Dendritic cell treated with granulocyte-macrophage colony-stimulating factor and Interleukin-4, amounts not matched to agents 40 ng/mL and 50 ng/mL, for 4 days (primary cell): ENCODE measurements around the gene RBM38.

Experiments
- H3K27ac Mint-ChIP-seq: one replicate; pipeline ENCODE4 v1.8.0; 2022; ENCODE audit warnings: mild to moderate bottlenecking, mixed read lengths
- H3K27me3 Mint-ChIP-seq: one replicate; pipeline ENCODE4 v1.8.0; 2022; ENCODE audit warnings: mild to moderate bottlenecking, mixed read lengths
- H3K36me3 Mint-ChIP-seq: one replicate; pipeline ENCODE4 v1.8.0; 2022; ENCODE audit warnings: low read depth, mixed read lengths
- H3K4me1 Mint-ChIP-seq: one replicate; pipeline ENCODE4 v1.8.0; 2022; ENCODE audit warnings: low read depth, mixed read lengths
- H3K4me3 Mint-ChIP-seq: one replicate; pipeline ENCODE4 v1.8.0; 2022; ENCODE audit warnings: mild to moderate bottlenecking, moderate library complexity, mixed read lengths
- H3K9me3 Mint-ChIP-seq: one replicate; pipeline ENCODE4 v1.8.0; 2022; ENCODE audit warnings: mixed read lengths
- intact Hi-C: fragments of 100-400 bp; cut with micrococcal nuclease; formaldehyde crosslinking; loops from one replicate; pipeline ENCODE4 v1.15.0; 2022

RBM38 gene

DNA sequence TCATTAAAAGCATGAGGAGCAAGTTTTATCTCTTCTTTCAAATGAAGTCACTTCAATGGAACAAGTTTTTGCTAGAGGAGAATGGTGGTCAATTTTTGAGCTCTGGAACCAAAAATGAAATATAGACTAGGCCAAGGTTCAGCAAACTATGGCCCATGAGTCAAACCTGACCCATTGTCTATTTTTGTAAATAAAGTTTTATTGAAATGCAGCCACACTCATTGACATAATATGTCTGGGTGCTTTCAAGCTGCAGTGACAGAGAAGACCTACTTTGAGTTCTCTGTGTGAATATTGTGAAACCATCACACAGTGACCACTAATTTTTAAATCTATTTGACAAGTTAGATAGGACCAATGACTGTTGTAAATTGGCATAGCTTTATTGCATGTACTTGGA is 26.7 kb upstream of the RBM38 start:
- intact Hi-C loops: loop anchor here (10.0 kb wide), 1 partner anchor 1310 kb away; no protein-coding TSS in a partner anchor
- H3K9me3 Mint-ChIP-seq: no peaks in the 10 kb centered on the region
- H3K27ac Mint-ChIP-seq: no peak overlapping the region
- no peaks in the 10 kb centered on the region for H3K27me3 Mint-ChIP-seq
- H3K4me3 Mint-ChIP-seq: no peak overlapping the region
- peaks cover 10% of the 10 kb centered on the region for H3K4me1 Mint-ChIP-seq
- peaks cover 41% of the 10 kb centered on the region for H3K36me3 Mint-ChIP-seq

- peaks cover 92% of the 10 kb centered on the region for H3K36me3 Mint-ChIP-seq
Measured at GRCh38 chr20:57369596-57369995, 21.6 kb upstream of the RBM38 start.

DNA sequence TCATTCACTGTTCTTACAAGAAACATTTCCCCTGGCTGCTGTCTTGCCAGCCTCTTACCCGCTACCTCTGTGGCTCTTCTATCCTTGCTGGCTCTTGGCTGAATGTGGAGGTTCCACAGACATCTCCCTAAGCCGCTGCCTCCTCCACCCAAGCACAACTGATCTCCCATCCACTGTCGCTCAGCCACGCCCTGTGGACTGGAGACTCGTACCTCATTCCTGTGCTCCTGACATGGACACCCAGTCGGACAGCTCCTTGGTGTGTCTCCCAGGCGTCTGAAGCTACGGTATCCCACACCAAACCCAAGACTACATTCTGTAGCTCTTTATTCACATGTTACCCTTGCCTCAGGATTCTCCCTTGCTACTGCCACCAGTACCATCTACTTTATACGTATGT is 20.9 kb upstream of the RBM38 start:
- Mint-ChIP-seq H3K27me3 (no peaks in the 10 kb centered on the region), H3K4me1 (peaks cover 32% of the 10 kb centered on the region), H3K36me3 (peaks cover 99% of the 10 kb centered on the region), H3K4me3 (no peak overlapping the region), H3K9me3 (no peaks in the 10 kb centered on the region), H3K27ac (peak overlapping the region; percentile 60)
- intact Hi-C loops: no loop called here

More at GRCh38 chr20:57369596-57369995, 21.6 kb upstream of the RBM38 start:
- no peaks in the 10 kb centered on the region for H3K27me3 Mint-ChIP-seq
- H3K9me3 Mint-ChIP-seq: no peaks in the 10 kb centered on the region
- peaks cover 25% of the 10 kb centered on the region for H3K4me1 Mint-ChIP-seq
- intact Hi-C loops: loop anchor here (10.0 kb wide), 1 partner anchor 1305 kb away; no protein-coding TSS in a partner anchor
- H3K27ac Mint-ChIP-seq: peak overlapping the region; percentile 60
- H3K4me3 Mint-ChIP-seq: no peak overlapping the region

- Mint-ChIP-seq H3K4me1 (peaks cover 42% of the 10 kb centered on the region), H3K27me3 (no peaks in the 10 kb centered on the region), H3K9me3 (no peaks in the 10 kb centered on the region), H3K4me3 (no peak overlapping the region), H3K36me3 (peaks cover 100% of the 10 kb centered on the region), H3K27ac (no peak overlapping the region)
- intact Hi-C loops: no loop called here
Measured at GRCh38 chr20:57371363-57371762, 19.8 kb upstream of the RBM38 start.

- no peak overlapping the region for H3K27ac Mint-ChIP-seq
- H3K4me3 Mint-ChIP-seq: no peak overlapping the region
- intact Hi-C loops: no loop called here
- H3K9me3 Mint-ChIP-seq: no peaks in the 10 kb centered on the region
- peaks cover 100% of the 10 kb centered on the region for H3K36me3 Mint-ChIP-seq
- peaks cover 42% of the 10 kb centered on the region for H3K4me1 Mint-ChIP-seq
- no peaks in the 10 kb centered on the region for H3K27me3 Mint-ChIP-seq
Measured at GRCh38 chr20:57372157-57372556, 19.0 kb upstream of the RBM38 start.

DNA sequence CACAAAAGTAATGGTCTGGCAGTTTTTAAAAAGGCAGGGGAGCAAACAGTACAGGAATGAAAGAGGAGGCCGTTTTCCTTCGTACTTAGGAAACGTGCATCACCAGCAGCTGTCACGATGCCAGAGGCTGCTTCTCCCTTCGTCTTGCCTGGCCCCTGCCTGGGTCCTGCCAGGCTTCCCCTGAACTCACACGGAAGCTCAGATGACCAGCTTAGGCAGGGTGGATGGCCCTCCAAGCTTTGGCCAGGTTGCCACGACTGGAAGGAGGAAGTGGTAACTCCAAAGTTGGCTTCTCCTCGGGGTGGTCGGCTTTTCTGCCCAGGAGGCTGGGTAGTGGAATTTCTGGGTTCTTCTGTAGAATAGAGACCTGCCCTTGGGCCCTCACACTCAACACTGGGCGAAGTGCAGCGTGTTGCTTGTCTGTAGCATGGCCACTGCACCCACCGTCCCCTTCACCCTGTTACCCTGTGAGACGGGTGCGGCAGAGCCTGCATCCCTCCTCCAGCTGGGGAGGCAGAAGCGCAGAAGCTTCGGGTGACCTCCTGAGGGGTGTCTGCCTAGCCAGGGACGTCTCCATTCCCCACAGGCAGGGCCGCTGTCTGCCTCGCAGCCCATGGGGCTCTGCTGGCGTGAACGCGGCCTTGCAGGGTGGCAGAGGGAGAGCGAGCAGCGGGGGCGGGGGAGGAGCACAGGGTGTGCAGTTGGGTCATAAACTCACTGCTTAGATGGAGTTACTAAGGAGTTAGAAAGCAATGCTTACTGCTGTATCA is 18.4 kb upstream of the RBM38 start:
- H3K4me1 Mint-ChIP-seq: peaks cover 42% of the 10 kb centered on the region
- H3K27ac Mint-ChIP-seq: peak overlapping the region; percentile 27
- H3K9me3 Mint-ChIP-seq: no peaks in the 10 kb centered on the region
- no peaks in the 10 kb centered on the region for H3K27me3 Mint-ChIP-seq
- H3K36me3 Mint-ChIP-seq: peaks cover 100% of the 10 kb centered on the region
- intact Hi-C loops: no loop called here
- H3K4me3 Mint-ChIP-seq: no peak overlapping the region

DNA sequence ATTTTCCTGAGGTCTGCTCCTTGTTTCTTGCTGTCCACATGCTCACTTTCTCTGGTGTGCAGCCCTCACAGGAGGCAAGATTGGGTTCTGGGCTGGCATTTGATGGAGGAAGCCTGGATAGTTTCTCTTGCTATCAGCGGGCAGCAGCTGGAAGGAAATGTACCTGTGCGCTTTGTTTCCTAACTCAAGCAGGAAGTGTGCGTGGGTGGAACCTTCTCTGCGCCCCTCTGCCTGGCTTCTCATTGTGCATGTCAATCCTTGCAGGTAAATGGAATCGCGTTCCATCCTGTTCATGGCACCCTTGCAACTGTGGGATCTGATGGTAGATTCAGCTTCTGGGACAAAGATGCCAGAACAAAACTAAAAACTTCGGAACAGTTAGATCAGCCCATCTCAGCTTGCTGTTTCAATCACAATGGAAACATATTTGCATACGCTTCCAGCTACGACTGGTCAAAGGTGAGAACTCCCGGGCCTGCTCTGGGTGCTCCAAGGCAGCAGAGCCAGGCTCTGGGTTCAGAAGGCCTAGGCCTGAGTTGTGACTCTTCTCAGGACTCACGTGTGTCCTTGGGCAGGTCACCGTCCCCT is 16.8 kb upstream of the RBM38 start:
- Mint-ChIP-seq H3K36me3 (peaks cover 100% of the 10 kb centered on the region), H3K27ac (peak overlapping the region; percentile 85), H3K27me3 (no peaks in the 10 kb centered on the region), H3K4me1 (peaks cover 32% of the 10 kb centered on the region), H3K4me3 (peak overlapping the region; percentile 67), H3K9me3 (no peaks in the 10 kb centered on the region)
- intact Hi-C loops: no loop called here

GRCh38 chr20:57374931-57375651 is 16.1 kb upstream of the RBM38 start:
- no peaks in the 10 kb centered on the region for H3K27me3 Mint-ChIP-seq
- H3K27ac Mint-ChIP-seq: peak overlapping the region; percentile 85
- H3K36me3 Mint-ChIP-seq: peaks cover 98% of the 10 kb centered on the region
- H3K4me3 Mint-ChIP-seq: peak overlapping the region; percentile 67
- no peaks in the 10 kb centered on the region for H3K9me3 Mint-ChIP-seq
- intact Hi-C loops: no loop called here
- peaks cover 25% of the 10 kb centered on the region for H3K4me1 Mint-ChIP-seq

DNA sequence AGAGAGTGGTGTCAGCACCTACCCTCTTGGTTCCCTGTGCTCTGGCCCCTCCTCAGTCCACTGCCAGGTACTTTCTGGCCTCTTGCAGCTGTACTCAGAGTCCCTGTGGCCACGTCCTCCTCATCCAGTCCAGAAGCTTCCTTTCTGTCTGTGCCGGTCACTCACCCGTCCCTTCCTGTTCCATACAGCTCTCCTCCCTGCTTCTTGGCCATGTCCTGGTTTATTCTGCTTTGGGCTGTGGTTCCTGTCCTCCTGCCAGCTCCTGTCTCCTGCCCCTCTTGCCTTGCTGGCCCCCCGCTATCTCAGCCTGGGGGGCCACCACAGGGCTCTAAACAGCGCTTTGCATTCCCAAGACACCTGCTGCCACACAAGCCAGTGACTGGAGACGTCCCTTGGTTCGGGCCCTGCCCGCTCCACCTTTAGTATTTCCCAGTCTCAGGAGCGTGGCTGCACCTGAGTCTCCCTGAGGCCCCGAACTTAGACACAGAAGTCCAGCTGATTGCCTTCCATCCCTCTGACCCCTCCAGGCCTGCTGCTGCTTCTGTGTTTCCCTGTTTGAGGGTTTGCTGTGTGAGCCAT is 15.5 kb upstream of the RBM38 start:
- Mint-ChIP-seq H3K9me3 (no peaks in the 10 kb centered on the region), H3K4me1 (peaks cover 23% of the 10 kb centered on the region), H3K36me3 (peaks cover 98% of the 10 kb centered on the region), H3K4me3 (peak overlapping the region; percentile 67), H3K27me3 (no peaks in the 10 kb centered on the region), H3K27ac (peak overlapping the region; percentile 85)
- intact Hi-C loops: no loop called here

DNA sequence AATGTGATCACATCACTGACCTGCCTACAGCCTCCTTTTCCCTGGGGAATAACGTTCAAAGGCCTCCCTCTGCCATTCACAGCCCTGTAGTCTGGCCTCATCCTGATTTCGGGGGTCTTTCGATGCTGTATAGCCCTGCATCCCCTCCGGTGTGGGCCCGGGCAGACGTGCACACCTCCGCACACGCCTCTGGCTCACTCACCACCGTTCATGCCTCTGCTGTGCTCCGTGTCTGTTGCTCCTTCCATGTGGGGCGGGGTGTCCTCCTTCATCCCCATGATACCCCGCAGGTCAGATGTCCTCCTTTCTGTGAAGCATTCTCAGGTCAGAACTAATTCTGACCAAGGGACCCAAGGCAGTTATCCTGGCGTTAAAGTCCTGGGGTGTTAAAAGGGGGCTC is 13.8 kb upstream of the RBM38 start:
- Mint-ChIP-seq H3K4me3 (no peak overlapping the region), H3K9me3 (no peaks in the 10 kb centered on the region), H3K4me1 (peaks cover 23% of the 10 kb centered on the region), H3K27ac (no peak overlapping the region), H3K36me3 (peaks cover 91% of the 10 kb centered on the region), H3K27me3 (no peaks in the 10 kb centered on the region)
- intact Hi-C loops: no loop called here

GRCh38 chr20:57378107-57378506 is 13.1 kb upstream of the RBM38 start:
- no peak overlapping the region for H3K27ac Mint-ChIP-seq
- H3K9me3 Mint-ChIP-seq: no peaks in the 10 kb centered on the region
- intact Hi-C loops: no loop called here
- H3K4me1 Mint-ChIP-seq: peaks cover 23% of the 10 kb centered on the region
- H3K4me3 Mint-ChIP-seq: no peak overlapping the region
- no peaks in the 10 kb centered on the region for H3K27me3 Mint-ChIP-seq
- peaks cover 83% of the 10 kb centered on the region for H3K36me3 Mint-ChIP-seq

- no peaks in the 10 kb centered on the region for H3K27me3 Mint-ChIP-seq
- H3K36me3 Mint-ChIP-seq: peaks cover 77% of the 10 kb centered on the region
- peaks cover 23% of the 10 kb centered on the region for H3K4me1 Mint-ChIP-seq
- H3K4me3 Mint-ChIP-seq: no peak overlapping the region
- no peaks in the 10 kb centered on the region for H3K9me3 Mint-ChIP-seq
- H3K27ac Mint-ChIP-seq: no peak overlapping the region
- intact Hi-C loops: no loop called here
Measured at GRCh38 chr20:57378646-57379262, 12.4 kb upstream of the RBM38 start.

- Mint-ChIP-seq H3K27ac (no peak overlapping the region), H3K4me1 (peaks cover 21% of the 10 kb centered on the region), H3K36me3 (peaks cover 76% of the 10 kb centered on the region), H3K27me3 (no peaks in the 10 kb centered on the region), H3K9me3 (no peaks in the 10 kb centered on the region), H3K4me3 (no peak overlapping the region)
- intact Hi-C loops: no loop called here
Measured at GRCh38 chr20:57379263-57379647, 11.9 kb upstream of the RBM38 start.
